ENCODE data around the gene SLC25A38.
"Not testable (repeated sequence)": the region's sequence is repeated elsewhere in the genome, so short reads cannot be mapped to it uniquely, and the experiment has no call there.

The SLC25A38 gene

DNA sequence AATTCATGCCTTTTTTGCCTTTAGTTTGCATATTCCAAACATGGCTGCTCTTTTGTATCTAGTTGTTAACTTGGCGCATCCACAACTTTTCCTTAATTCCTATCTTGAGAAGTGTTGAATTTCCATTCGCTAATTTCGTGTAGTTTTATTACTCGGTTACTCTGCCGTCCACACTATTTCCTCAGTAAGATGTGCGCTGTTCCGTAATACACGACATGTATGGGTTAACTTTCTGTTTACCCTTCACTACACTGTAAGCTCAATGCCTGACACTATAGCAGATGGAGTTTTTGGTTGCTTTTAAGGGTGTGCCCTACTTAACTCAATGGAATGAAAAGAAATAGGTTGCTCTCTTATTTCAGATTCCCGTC, 24.1 kb downstream of the SLC25A38 start:
- DNase-seq (ENCODE audit: low read depth in 1 of 2, low spot score in 1 of 2) = no peak

- no peak for DNase-seq (ENCODE audit: low read depth in 1 of 2, low spot score in 1 of 2)
These were observed 24.8 kb downstream of the SLC25A38 start for GRCh38 chr3:39407773-39408492.

DNA sequence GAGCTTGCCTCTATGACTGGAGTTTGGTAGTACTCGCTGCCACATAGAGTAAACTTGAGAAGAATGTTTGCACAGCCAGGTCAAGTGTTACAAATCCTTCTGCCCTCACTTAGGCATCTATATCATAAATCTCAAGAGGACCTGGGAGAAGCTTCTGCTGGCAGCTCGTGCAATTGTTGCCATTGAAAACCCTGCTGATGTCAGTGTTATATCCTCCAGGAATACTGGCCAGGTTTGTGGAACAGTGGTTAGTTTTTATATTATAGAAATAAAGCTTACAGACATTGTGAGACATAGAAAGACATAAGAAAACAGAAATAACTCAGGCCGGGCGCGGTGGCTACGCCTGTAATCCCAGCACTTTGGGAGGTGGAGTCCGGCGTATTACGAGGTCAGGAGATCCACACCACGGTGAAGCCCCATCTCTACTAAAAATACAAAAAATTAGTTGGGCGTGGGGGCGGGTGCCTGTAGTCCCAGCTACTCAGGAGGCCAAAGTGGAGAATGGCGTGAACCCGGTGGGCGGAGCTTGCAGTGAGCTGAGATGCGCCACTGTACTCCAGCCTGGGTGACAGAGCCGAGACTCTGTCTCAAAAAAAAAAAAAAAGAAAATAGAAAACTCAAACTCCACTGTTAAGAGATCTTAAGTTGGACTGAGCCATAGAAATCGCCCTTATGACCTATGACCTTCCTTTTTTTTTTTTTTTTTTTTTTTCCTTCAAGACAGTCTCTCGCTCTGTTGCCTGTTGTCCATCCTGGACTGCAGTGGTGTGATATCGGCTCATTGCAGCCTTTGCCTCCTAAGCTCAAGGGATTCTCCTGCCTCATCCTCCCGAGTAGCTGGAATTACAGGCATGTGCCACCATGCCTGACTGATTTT, 25.6 kb downstream of the SLC25A38 start:
- DNase-seq (ENCODE audit: low read depth in 1 of 2, low spot score in 1 of 2) = no peak

GRCh38 chr3:39409514-39410136, 26.5 kb downstream of the SLC25A38 start:
- DNase-seq (ENCODE audit: low read depth in 1 of 2, low spot score in 1 of 2) = no peak

GRCh38 chr3:39410893-39411292, 27.7 kb downstream of the SLC25A38 start:
- no peak for DNase-seq (ENCODE audit: low read depth in 1 of 2, low spot score in 1 of 2)

- no peak for DNase-seq (ENCODE audit: low read depth in 1 of 2, low spot score in 1 of 2)
These were observed 29.6 kb downstream of the SLC25A38 start for GRCh38 chr3:39412668-39413260.

- DNase-seq (ENCODE audit: low read depth in 1 of 2, low spot score in 1 of 2) = no peak
These were observed 30.7 kb downstream of the SLC25A38 start for GRCh38 chr3:39413691-39414420.

GRCh38 chr3:39414421-39414907, 31.3 kb downstream of the SLC25A38 start:
- DNase-seq (ENCODE audit: low read depth in 1 of 2, low spot score in 1 of 2) = no peak

- not testable (repeated sequence) for DNase-seq (ENCODE audit: low read depth in 1 of 2, low spot score in 1 of 2)
These were observed 32.1 kb downstream of the SLC25A38 start for GRCh38 chr3:39415302-39415701.

- DNase-seq (ENCODE audit: low read depth in 1 of 2, low spot score in 1 of 2) = no peak
These were observed 32.8 kb downstream of the SLC25A38 start for GRCh38 chr3:39415983-39416382.

DNA sequence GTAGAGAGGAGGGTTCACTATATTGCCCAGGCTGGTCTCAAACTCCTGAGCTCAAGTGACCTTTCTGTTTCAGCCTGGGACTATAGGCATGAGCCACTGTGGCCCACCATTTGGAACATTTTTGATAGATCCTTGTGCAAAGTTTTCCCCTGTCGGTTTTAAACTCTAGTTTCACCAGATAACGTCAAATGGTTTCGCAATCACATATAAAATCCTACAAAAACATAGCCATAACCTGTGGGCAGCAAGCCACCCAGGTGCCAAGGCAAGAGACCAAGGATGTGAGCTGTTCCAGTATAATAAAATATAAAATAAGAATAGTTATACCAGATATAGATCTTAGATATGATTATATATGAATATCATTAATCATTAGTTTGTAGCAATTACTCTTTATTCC, 33.8 kb downstream of the SLC25A38 start:
- not testable (repeated sequence) for DNase-seq (ENCODE audit: low read depth in 1 of 2, low spot score in 1 of 2)

GRCh38 chr3:39418556-39419225, 35.5 kb downstream of the SLC25A38 start:
- not testable (repeated sequence) for DNase-seq (ENCODE audit: low read depth in 1 of 2, low spot score in 1 of 2)

- no peak for DNase-seq (ENCODE audit: low read depth in 1 of 2, low spot score in 1 of 2)
These were observed 36.7 kb downstream of the SLC25A38 start for GRCh38 chr3:39419742-39420315.

DNA sequence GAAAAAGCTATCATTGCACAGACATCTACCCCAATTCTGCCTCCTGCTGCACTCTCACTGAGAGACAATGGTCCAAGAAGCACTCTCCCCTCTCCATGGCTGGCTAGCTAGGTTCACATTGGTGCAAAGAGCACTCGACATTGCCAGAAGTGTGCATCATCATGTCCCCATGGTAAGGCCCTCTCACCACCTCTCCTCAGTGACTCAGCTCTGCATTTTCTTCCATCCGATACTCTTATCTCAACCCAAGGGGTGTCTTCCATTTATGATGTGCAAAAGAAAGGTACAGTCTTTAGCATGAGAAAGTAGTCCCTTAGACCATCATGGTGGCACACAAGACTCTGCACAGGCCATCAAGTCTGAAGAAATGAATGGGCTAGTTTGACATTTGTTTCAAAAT, 37.4 kb downstream of the SLC25A38 start:
- DNase-seq (ENCODE audit: low read depth in 1 of 2, low spot score in 1 of 2) = no peak

DNA sequence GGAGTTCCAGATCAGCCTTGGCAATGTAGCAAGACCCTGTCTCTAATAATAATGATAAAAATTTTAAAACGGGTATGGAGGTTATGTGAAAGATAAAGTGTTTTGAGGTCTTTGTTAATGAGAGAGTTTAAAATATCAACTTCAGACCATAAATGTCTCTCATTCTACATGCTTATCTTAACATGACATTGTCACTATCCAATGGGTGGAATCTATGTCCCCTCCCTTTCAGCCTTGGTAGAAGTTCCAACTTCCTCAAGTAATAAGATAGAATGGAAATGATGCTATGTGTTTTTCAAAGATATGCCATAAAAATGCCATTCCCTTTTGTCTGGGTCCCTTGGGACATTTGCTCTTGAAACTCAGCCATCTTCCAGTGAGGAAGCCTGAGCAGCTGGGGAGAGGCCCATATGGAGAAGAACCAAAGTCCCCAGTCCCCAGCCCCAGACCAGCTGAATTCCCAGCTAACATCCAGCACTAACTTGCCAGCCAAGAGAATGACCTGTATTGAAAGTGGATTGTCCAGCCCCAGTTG, 40.3 kb downstream of the SLC25A38 start:
- DNase-seq (ENCODE audit: low read depth in 1 of 2, low spot score in 1 of 2) = no peak

DNA sequence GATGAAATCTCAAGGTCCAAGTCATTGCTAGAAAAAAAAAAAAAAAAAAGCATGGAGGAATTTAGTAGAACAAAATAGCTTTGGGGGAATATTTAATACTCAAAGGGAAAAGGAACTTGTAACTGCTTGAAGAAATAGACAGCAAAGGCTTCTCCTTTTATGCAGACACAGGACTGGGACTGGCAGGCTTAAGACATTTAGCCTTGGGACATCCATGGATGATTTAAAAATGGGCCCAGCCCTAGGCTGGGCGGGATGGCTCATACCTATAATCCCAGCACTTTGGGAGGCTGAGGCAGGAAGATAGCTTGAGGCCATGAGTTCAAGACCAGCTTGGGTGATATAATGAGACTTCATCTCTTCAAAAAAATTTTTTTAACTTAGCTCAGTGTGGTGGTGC, 43.1 kb downstream of the SLC25A38 start:
- DNase-seq (ENCODE audit: low read depth in 1 of 2, low spot score in 1 of 2) = no peak

DNA sequence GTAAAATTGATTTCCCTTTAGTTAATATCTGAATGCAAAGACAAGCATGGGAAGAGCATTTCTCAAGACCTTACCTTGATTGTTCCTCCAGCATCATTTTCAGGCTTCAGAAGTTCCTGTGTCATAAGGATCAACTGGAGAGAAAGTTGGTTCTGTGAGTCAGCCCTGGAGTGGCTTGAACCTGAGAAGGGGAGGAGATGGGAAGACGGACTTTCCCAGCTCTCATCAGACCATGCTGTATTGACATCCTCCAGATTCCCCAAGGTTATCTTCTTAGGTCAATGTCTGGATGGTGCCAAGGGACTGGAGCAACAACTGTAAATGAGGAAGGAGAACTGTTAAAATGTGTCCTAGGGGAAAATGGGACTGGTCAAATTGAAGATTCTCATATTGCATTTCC, 44.3 kb downstream of the SLC25A38 start:
- DNase-seq (ENCODE audit: low read depth in 1 of 2, low spot score in 1 of 2) = no peak

DNA sequence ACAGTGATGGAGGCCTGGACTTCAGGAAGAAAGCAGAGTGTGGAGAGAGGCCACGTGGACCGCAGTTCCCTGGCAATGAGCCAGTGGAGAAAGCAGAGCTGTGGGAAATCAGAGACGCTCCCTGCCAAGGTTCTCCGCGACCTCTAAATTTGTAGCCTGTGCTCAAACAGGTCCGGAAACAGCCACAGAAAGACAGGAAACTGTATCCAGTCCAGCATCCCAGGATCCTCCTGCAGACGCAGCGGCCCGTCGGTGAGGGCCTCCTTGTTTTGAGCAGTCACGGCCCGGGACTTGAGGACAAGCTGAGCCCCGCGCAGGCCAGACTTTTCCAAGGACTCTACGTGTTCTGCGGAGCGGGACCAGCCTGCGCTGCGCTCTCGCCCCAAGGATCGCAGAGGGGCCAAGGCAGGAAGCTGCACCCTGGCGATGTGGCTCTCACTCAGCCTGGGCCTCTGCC, 45.6 kb downstream of the SLC25A38 start:
- DNase-seq (ENCODE audit: low read depth in 1 of 2, low spot score in 1 of 2) = no peak

GRCh38 chr3:39429466-39429865, 46.3 kb downstream of the SLC25A38 start:
- DNase-seq (ENCODE audit: low read depth in 1 of 2, low spot score in 1 of 2) = no peak

Data from activated CD4-positive, alpha-beta T cell treated with anti-CD3 and anti-CD28 coated beads, Interleukin-2, amount 50 U/mL, for 24 hours (primary cell).